Esophagus squamous epithelium (tissue), 4 donors: ENCODE measurements around the gene PPP2R5C.

Experiments used
- POLR2A ChIP-seq, 4 donors: fragments of 450-650 bp; IDR thresholded peaks; one replicate each; pipeline ENCODE4 v1.6.1; 2017; ENCODE audit warnings: antibody characterized with exemption in 4 of 4, mild to moderate bottlenecking in 4 of 4, moderate library complexity in 3 of 4
- TF ChIP-seq, protein P1 (sequence below), 6 experiments: fragments of 450-650 bp in 4 of 6; fragments of 200-600 bp in 2 of 6; sonication (generic) in 2 of 6; IDR thresholded peaks; one replicate each; pipeline ENCODE4 v1.5.1; 2016 to 2019; ENCODE audit warnings: antibody characterized with exemption in 6 of 6, mild to moderate bottlenecking in 4 of 6, moderate library complexity in 4 of 6

DNA sequence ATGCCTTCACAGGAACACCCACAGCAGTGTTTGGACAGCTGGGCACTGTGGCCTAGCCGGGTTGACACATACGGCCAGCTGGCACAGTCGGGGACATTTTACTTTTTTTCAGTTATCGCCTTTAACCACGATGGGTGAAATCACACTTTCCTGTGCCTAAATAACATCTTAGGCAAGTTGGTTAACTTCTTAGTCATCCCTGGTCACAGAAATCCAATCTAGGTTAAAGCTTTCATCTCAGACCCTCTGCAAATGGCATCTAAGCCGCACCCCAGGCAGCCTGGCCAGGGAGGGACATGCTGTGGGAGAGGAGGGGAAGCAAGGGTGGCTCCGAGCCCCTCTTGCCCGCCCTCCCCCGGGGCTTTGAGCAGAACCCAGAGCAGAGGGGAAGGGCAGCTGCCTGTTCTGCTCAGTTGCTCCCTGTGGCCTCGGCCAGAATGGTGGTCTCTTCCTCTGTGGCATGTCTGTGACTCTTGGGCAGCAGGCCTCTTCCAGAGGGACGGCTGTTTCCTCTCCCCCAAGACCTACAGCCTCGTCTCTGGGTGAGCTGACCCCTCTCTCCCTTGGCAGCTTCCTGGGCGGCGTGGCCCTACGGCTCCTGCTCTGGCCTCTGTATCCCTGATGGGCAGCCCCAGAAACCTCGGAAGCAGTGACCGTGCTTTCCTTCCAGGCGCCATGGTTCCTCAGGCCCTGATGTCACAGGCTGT is 117.5 kb downstream of the PPP2R5C start:
- TF ChIP-seq, protein P1, sequence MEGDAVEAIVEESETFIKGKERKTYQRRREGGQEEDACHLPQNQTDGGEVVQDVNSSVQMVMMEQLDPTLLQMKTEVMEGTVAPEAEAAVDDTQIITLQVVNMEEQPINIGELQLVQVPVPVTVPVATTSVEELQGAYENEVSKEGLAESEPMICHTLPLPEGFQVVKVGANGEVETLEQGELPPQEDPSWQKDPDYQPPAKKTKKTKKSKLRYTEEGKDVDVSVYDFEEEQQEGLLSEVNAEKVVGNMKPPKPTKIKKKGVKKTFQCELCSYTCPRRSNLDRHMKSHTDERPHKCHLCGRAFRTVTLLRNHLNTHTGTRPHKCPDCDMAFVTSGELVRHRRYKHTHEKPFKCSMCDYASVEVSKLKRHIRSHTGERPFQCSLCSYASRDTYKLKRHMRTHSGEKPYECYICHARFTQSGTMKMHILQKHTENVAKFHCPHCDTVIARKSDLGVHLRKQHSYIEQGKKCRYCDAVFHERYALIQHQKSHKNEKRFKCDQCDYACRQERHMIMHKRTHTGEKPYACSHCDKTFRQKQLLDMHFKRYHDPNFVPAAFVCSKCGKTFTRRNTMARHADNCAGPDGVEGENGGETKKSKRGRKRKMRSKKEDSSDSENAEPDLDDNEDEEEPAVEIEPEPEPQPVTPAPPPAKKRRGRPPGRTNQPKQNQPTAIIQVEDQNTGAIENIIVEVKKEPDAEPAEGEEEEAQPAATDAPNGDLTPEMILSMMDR (IDR thresholded peaks at IDR 0.05) = no peak
- TF ChIP-seq POLR2A (IDR thresholded peaks at IDR 0.05) = no peak
